GM23248 (cell line): ENCODE measurements around the gene PRICKLE3. TPM values are rescaled to one million over a fixed set of nuclear protein-coding genes. Genes with fewer than 3 reads are reported as not detected.

Experiments used
- DNase-seq: peaks from one replicate; pipeline ENCODE4 v3.0.0-alpha.2; 2015
- H2AFZ ChIP-seq: fragments of 200-600 bp; sonication (generic); 2 replicates; pipeline ENCODE4 v1.6.1; 2016; ENCODE audit warnings: antibody characterized with exemption
- H3F3A ChIP-seq: fragments of 200-600 bp; sonication (generic); 2 replicates; pipeline ENCODE4 v1.6.1; 2016; ENCODE audit warnings: mild to moderate bottlenecking, antibody characterized with exemption, mixed run types; ENCODE audit not compliant: insufficient read depth
- H3K27ac ChIP-seq: fragments of 200-600 bp; sonication (generic); 2 replicates; pipeline ENCODE4 v1.5.1; 2016; ENCODE audit warnings: mild to moderate bottlenecking
- H3K27me3 ChIP-seq: fragments of 200-600 bp; sonication (generic); replicated peaks from 2 replicates; pipeline ENCODE4 v1.6.1; 2016; ENCODE audit warnings: mild to moderate bottlenecking; ENCODE audit not compliant: insufficient read depth
- H3K36me3 ChIP-seq: fragments of 200-600 bp; sonication (generic); 2 replicates; pipeline ENCODE4 v1.6.1; 2016; ENCODE audit warnings: low read depth, mild to moderate bottlenecking
- H3K4me1 ChIP-seq: fragments of 200-600 bp; sonication (generic); 2 replicates; pipeline ENCODE4 v1.6.1; 2016; ENCODE audit warnings: mild to moderate bottlenecking; ENCODE audit not compliant: insufficient read depth
- H3K4me2 ChIP-seq: fragments of 200-600 bp; sonication (generic); one replicate; pipeline ENCODE4 v1.6.1; 2016; ENCODE audit warnings: mild to moderate bottlenecking; ENCODE audit not compliant: unreplicated experiment
- H3K4me3 ChIP-seq: fragments of 200-600 bp; sonication (generic); 2 replicates; pipeline ENCODE4 v1.5.1; 2016; ENCODE audit warnings: mild to moderate bottlenecking
- H3K79me2 ChIP-seq: fragments of 200-600 bp; sonication (generic); 2 replicates; pipeline ENCODE4 v1.6.1; 2016; ENCODE audit warnings: mild to moderate bottlenecking; ENCODE audit not compliant: insufficient read depth
- H3K9ac ChIP-seq: fragments of 200-600 bp; sonication (generic); 2 replicates; pipeline ENCODE4 v1.6.1; 2016; ENCODE audit warnings: mild to moderate bottlenecking
- H3K9me2 ChIP-seq: fragments of 200-600 bp; sonication (generic); 2 replicates; pipeline ENCODE4 v1.6.1; 2016; ENCODE audit warnings: mixed run types, mild to moderate bottlenecking, moderate library complexity; ENCODE audit not compliant: insufficient read depth
- H3K9me3 ChIP-seq: fragments of 200-600 bp; sonication (generic); one replicate; pipeline ENCODE4 v1.6.1; 2017; ENCODE audit warnings: low read depth
- H4K20me1 ChIP-seq: fragments of 200-600 bp; sonication (generic); 2 replicates; pipeline ENCODE4 v1.6.0; 2016; ENCODE audit not compliant: insufficient read depth
- EZH2 ChIP-seq: fragments of 200-600 bp; sonication (generic); IDR thresholded peaks from 2 replicates; pipeline ENCODE4 v1.6.1; 2018; ENCODE audit warnings: antibody characterized with exemption, mild to moderate bottlenecking; ENCODE audit not compliant: insufficient read depth, poor library complexity, severe bottlenecking
- EZH2phosphoT487 ChIP-seq: fragments of 200-600 bp; sonication (generic); IDR thresholded peaks from 2 replicates; pipeline ENCODE4 v1.6.1; 2018; ENCODE audit warnings: antibody characterized with exemption, moderate library complexity, mild to moderate bottlenecking, low read depth; ENCODE audit not compliant: insufficient read depth
- WGBS, 2 experiments: methylation state at CpG; one replicate each; pipeline ENCODE4 v1.1.6; 2015 to 2017; ENCODE audit warnings: low lambda C conversion rate in 2 of 2, low coverage in 1 of 2; ENCODE audit errors: missing lambda C conversion rate in 2 of 2; 5-methylcytosine and 5-hydroxymethylcytosine counted together
- in situ Hi-C: fragments of 300-500 bp; cut with MboI; formaldehyde crosslinking; loops from 2 replicates; pipeline ENCODE4 v1.15.0; 2020
- polyA plus RNA-seq: library from polyadenylated mRNA; unstranded; fragments of >200 nt; fragmentation: Nextera tagmentation; extraction: Ambion mirVana; gene quantifications from 2 replicates; pipeline ENCODE4 v1.2.1, GENCODE V29; 2016
- total RNA-seq: library from RNA; depleted of rRNA; stranded (reverse); fragments of >200 nt; shearing (Covaris generic); gene quantifications from 2 replicates; pipeline ENCODE4 v1.2.3, GENCODE V29; 2014

The PRICKLE3 gene
- total and polyA plus RNA-seq, 2 experiments from 2014 or later = 5.1 to 10.8 TPM

GRCh38 chrX:49163555-49164419 lies 22.4 kb downstream of the PRICKLE3 start:
- Histone ChIP-seq H2AFZ (peak overlapping the region; percentile 83), H3K27me3 (no peaks in the 10 kb centered on the region), H3F3A (peaks cover 3% of the 10 kb centered on the region), H3K9me2 (no peaks in the 10 kb centered on the region), H3K36me3 (no peaks in the 10 kb centered on the region), H3K27ac (peak overlapping the region; percentile 91), H3K4me2 (peak overlapping the region; percentile 70), H3K4me1 (peaks cover 6% of the 10 kb centered on the region; the same call in 1 of the 2 replicates), H3K4me3 (peak overlapping the region; percentile 61), H3K79me2 (no peaks in the 10 kb centered on the region), H4K20me1 (no peaks in the 10 kb centered on the region), H3K9me3 (no peaks in the 10 kb centered on the region), H3K9ac (peak overlapping the region; percentile 87)
- in situ Hi-C loops = no loop called here
- WGBS, 2 experiments = 0 to 4% methylated on average over 7 to 30 of the region's 69 CpGs
- no peak for TF ChIP-seq EZH2
- no peak for TF ChIP-seq EZH2phosphoT487
- peak; percentile 81 for DNase-seq

- H3K9ac ChIP-seq = peak within 1 kb of the TSS; percentile 87
- in situ Hi-C loops = no loop called here
- peak within 1 kb of the TSS; percentile 91 for H3K27ac ChIP-seq
These were observed 23.6 kb downstream of the PRICKLE3 start, which contains the start of gene MAGIX for GRCh38 chrX:49162620-49163019. Gene MAGIX, plus strand, starts transcription at chrX:49162758. Its CDS starts 132 bp downstream, at chrX:49162890.

DNA sequence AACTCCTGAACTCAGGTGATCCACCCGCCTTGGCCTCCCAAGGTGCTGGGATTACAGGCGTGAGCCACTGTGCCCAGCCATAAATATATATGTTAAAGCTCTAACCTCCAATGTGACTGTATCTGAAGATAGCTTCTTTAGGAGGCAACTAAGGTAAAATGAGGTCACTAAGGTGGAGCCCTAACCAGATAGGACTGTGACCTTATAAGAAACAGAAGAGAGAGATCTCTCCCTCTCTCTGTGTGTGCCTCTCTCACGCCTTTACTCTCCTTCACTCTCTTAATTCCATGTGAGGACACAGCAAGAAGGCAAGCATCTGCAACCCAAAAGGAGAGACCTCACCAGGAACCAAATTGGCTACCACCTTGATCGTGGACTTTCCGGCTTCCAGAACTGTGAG lies 24.5 kb downstream of the PRICKLE3 start:
- Histone ChIP-seq H4K20me1 (no peaks in the 10 kb centered on the region), H3K36me3 (no peaks in the 10 kb centered on the region), H3K9ac (no peak overlapping the region), H3K9me3 (no peaks in the 10 kb centered on the region), H3K4me2 (no peak overlapping the region), H3K9me2 (no peaks in the 10 kb centered on the region), H3K27me3 (no peaks in the 10 kb centered on the region), H3K4me3 (no peak overlapping the region), H3K4me1 (no peaks in the 10 kb centered on the region), H3F3A (no peaks in the 10 kb centered on the region), H3K27ac (no peak overlapping the region), H3K79me2 (no peaks in the 10 kb centered on the region), H2AFZ (no peak overlapping the region)
- no peak for DNase-seq
- 93 to 96% methylated on average over 5 of the region's 5 CpGs for whole genome bisulfite sequencing, 2 experiments
- TF ChIP-seq EZH2 = no peak
- TF ChIP-seq EZH2phosphoT487 = no peak
- in situ Hi-C loops = no loop called here

More at GRCh38 chrX:49162620-49163019, 23.6 kb downstream of the PRICKLE3 start, which contains the start of gene MAGIX:
- H3K4me1 ChIP-seq = peaks cover 4% of the 10 kb centered on the region; the same call in 1 of the 2 replicates
- no peaks in the 10 kb centered on the region for H3F3A ChIP-seq
- peak within 1 kb of the TSS; percentile 61 for H3K4me3 ChIP-seq
- no peaks in the 10 kb centered on the region for H3K79me2 ChIP-seq
- no peaks in the 10 kb centered on the region for H3K27me3 ChIP-seq
- H3K9me2 ChIP-seq = no peaks in the 10 kb centered on the region
- no peak for DNase-seq
- H2AFZ ChIP-seq = peak within 1 kb of the TSS; percentile 83
- H3K4me2 ChIP-seq = peak within 1 kb of the TSS; percentile 35
- 64 to 97% methylated on average over 5 to 11 of the region's 28 CpGs for WGBS, 2 experiments
- H3K9me3 ChIP-seq = no peaks in the 10 kb centered on the region
- no peak for TF ChIP-seq EZH2
- no peaks in the 10 kb centered on the region for H4K20me1 ChIP-seq
- no peaks in the 10 kb centered on the region for H3K36me3 ChIP-seq

DNA sequence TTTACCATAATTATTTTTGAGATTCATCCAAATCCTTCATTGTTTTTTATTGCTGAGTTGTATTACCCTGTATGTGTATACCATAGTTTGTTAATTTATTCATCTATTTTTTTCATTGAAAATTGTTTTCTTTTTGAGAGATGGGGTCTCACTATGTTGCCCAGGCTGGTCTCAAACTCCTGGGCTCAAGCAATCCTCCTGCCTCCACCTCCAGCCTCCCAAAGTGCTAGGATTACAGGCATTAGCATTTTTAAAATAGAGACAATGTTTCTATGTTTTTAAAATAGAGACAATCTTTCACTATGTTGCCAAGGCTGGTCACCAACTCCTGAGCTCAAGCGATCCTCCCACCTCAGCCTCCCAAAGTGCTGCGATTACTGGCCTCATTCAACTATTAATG lies 25.3 kb downstream of the PRICKLE3 start:
- Histone ChIP-seq H3K79me2 (no peaks in the 10 kb centered on the region), H3K9ac (no peak overlapping the region), H2AFZ (no peak overlapping the region), H3K9me3 (no peaks in the 10 kb centered on the region), H3K4me3 (no peak overlapping the region), H3K9me2 (no peaks in the 10 kb centered on the region), H4K20me1 (no peaks in the 10 kb centered on the region), H3K4me1 (no peaks in the 10 kb centered on the region), H3K4me2 (no peak overlapping the region), H3K27ac (no peak overlapping the region), H3F3A (no peaks in the 10 kb centered on the region), H3K27me3 (no peaks in the 10 kb centered on the region), H3K36me3 (no peaks in the 10 kb centered on the region)
- TF ChIP-seq EZH2 (no peak), EZH2phosphoT487 (no peak)
- DNase-seq = no peak
- WGBS, 2 experiments = 100% methylated on average over 2 of the region's 2 CpGs
- in situ Hi-C loops = no loop called here
